H1 (cell line): ENCODE data around the gene RNF128. TPM values are rescaled to one million over a fixed set of nuclear protein-coding genes. Genes with fewer than 3 reads are reported as not detected.

Source experiments
- CTCF ChIA-PET: fragments of 300-600 bp; sonication (Branson Sonifier 250); formaldehyde crosslinking; loops from one replicate; lab custom pipeline; 2021; ENCODE audit not compliant: partially characterized antibody; lab: Charles Lee
- POLR2A ChIA-PET: fragments of 300-600 bp; sonication (Branson Sonifier 250); formaldehyde crosslinking; loops from one replicate; lab custom pipeline; 2021; ENCODE audit warnings: inconsistent platforms; ENCODE audit not compliant: partially characterized antibody; lab: Charles Lee
- DNase-seq, 2 experiments: peaks; one replicate each; pipeline versions ENCODE4 v3.0.0 to v3.0.0-alpha.2; 2010 to 2022; ENCODE audit warnings: low spot score in 2 of 2, low read depth in 1 of 2, mixed read lengths in 1 of 2
- FAIRE-seq: peaks from 2 replicates; lab custom pipeline; 2011; peaks lifted over from hg19 to GRCh38; lab: Jason Lieb, UNC
- H2AFZ ChIP-seq: 2 replicates; pipeline ENCODE4 v1.8.1; 2012; ENCODE audit warnings: low read length, inconsistent platforms
- H2AK5ac ChIP-seq: 2 replicates; pipeline ENCODE4 v1.6.1; 2013; ENCODE audit warnings: low read depth, low read length
- H2BK120ac ChIP-seq: replicated peaks from 2 replicates; pipeline ENCODE3; 2013; ENCODE audit warnings: low read depth, low read length, inconsistent platforms
- H2BK12ac ChIP-seq: 2 replicates; pipeline ENCODE4 v1.6.1; 2013; ENCODE audit warnings: low read depth, low read length
- H2BK15ac ChIP-seq: 2 replicates; pipeline ENCODE4 v1.6.1; 2013; ENCODE audit warnings: low read length
- H2BK20ac ChIP-seq: 2 replicates; pipeline ENCODE4 v1.6.1; 2013; ENCODE audit warnings: low read length
- H2BK5ac ChIP-seq: 2 replicates; pipeline ENCODE4 v1.6.1; 2013; ENCODE audit warnings: low read depth, low read length
- H3K14ac ChIP-seq: 2 replicates; pipeline ENCODE4 v1.6.1; 2013; ENCODE audit warnings: inconsistent platforms; ENCODE audit not compliant: insufficient read length
- H3K18ac ChIP-seq: 2 replicates; pipeline ENCODE4 v1.6.1; 2013; ENCODE audit warnings: low read length; ENCODE audit errors: extremely low read depth
- H3K23ac ChIP-seq: 2 replicates; pipeline ENCODE4 v1.6.1; 2013; ENCODE audit warnings: inconsistent platforms; ENCODE audit not compliant: insufficient read length
- H3K23me2 ChIP-seq: 2 replicates; pipeline ENCODE4 v1.6.1; 2013; ENCODE audit warnings: low read depth, low read length
- H3K27ac ChIP-seq: 2 replicates; pipeline ENCODE4 v1.6.1; 2011; ENCODE audit warnings: low read depth, low read length, inconsistent platforms
- H3K27me3 ChIP-seq, 4 experiments: replicated peaks in 1 of 4; 1 replicate in 1 of 4; 2 replicates in 3 of 4; pipeline versions ENCODE4 v1.6.1 to v1.8.1; 2011 to 2013; ENCODE audit warnings: low read length in 3 of 4, mild to moderate bottlenecking in 3 of 4, inconsistent platforms in 2 of 4, mixed read lengths in 2 of 4, moderate library complexity in 1 of 4; ENCODE audit not compliant: control insufficient read depth in 3 of 4, insufficient read depth in 3 of 4; ENCODE audit errors: extremely low read depth in 1 of 4
- H3K36me3 ChIP-seq, 4 experiments: 2 replicates each; pipeline versions ENCODE4 v1.6.1 to v1.8.1; 2011 to 2013; ENCODE audit warnings: mild to moderate bottlenecking in 4 of 4, low read length in 3 of 4, moderate library complexity in 2 of 4, control low read depth in 1 of 4, inconsistent platforms in 1 of 4; ENCODE audit not compliant: insufficient read depth in 4 of 4, control insufficient read depth in 2 of 4
- H3K4ac ChIP-seq: replicated peaks from 2 replicates; pipeline ENCODE3; 2013; ENCODE audit warnings: low read length, low read depth, mixed read lengths, inconsistent platforms; ENCODE audit not compliant: insufficient read length
- H3K4me1 ChIP-seq, 4 experiments: replicated peaks in 1 of 4; 1 replicate in 1 of 4; 2 replicates in 3 of 4; pipeline versions ENCODE4 v1.6.1 to v1.8.1; 2011 to 2013; ENCODE audit warnings: low read length in 3 of 4, inconsistent platforms in 2 of 4, mixed read lengths in 1 of 4; ENCODE audit not compliant: insufficient read depth in 4 of 4, control insufficient read depth in 3 of 4
- H3K4me2 ChIP-seq, 2 experiments: 2 replicates each; pipeline versions ENCODE4 v1.6.1 to v1.8.1; 2011 to 2013; ENCODE audit warnings: low read depth in 2 of 2, low read length in 2 of 2, control low read depth in 1 of 2, inconsistent platforms in 1 of 2, mild to moderate bottlenecking in 1 of 2; ENCODE audit not compliant: insufficient read depth in 1 of 2
- H3K4me3 ChIP-seq, 4 experiments: fragments of 200-600, 300-600 bp in 1 of 4; sonication (generic), shearing (Covaris generic), sonication (Bioruptor Twin) in 1 of 4; 2 replicates each; pipeline versions ENCODE4 v1.5.1 to v1.8.1; 2011 to 2016; ENCODE audit warnings: low read length in 4 of 4, low read depth in 3 of 4, control low read depth in 2 of 4, inconsistent platforms in 2 of 4, mild to moderate bottlenecking in 2 of 4, mixed read lengths in 1 of 4, moderate library complexity in 1 of 4; ENCODE audit not compliant: insufficient read depth in 2 of 4; ENCODE audit errors: extremely low read depth in 1 of 4
- H3K56ac ChIP-seq: replicated peaks from 2 replicates; pipeline ENCODE3; 2013; ENCODE audit warnings: low read depth, mild to moderate bottlenecking, mixed read lengths, low read length, inconsistent platforms; ENCODE audit not compliant: insufficient read length
- H3K79me1 ChIP-seq: 2 replicates; pipeline ENCODE4 v1.6.1; 2013; ENCODE audit warnings: low read depth, low read length, control low read depth
- H3K79me2 ChIP-seq, 2 experiments: 2 replicates each; pipeline versions ENCODE4 v1.6.1 to v1.8.1; 2012 to 2013; ENCODE audit warnings: low read length in 2 of 2, mild to moderate bottlenecking in 2 of 2, inconsistent platforms in 1 of 2; ENCODE audit not compliant: insufficient read depth in 2 of 2, control insufficient read depth in 1 of 2
- H3K9ac ChIP-seq, 4 experiments: replicated peaks in 1 of 4; 1 replicate in 1 of 4; 2 replicates in 3 of 4; pipeline versions ENCODE4 v1.6.1 to v1.8.1; 2011 to 2013; ENCODE audit warnings: low read depth in 3 of 4, low read length in 3 of 4, control low read depth in 2 of 4, mild to moderate bottlenecking in 2 of 4, moderate library complexity in 2 of 4, inconsistent platforms in 1 of 4; ENCODE audit errors: extremely low read depth in 1 of 4
- H3K9me3 ChIP-seq, 2 experiments: 2 replicates each; pipeline versions ENCODE4 v1.6.1 to v1.8.1; 2012 to 2013; ENCODE audit warnings: mild to moderate bottlenecking in 2 of 2, moderate library complexity in 2 of 2, control low read depth in 1 of 2, inconsistent platforms in 1 of 2, low read depth in 1 of 2, low read length in 1 of 2, mixed read lengths in 1 of 2; ENCODE audit not compliant: insufficient read depth in 2 of 2
- H4K20me1 ChIP-seq, 2 experiments: replicated peaks in 1 of 2; 2 replicates each; pipeline versions ENCODE3 to v1.8.1; 2011 to 2013; ENCODE audit warnings: inconsistent platforms in 2 of 2, low read length in 2 of 2, mild to moderate bottlenecking in 1 of 2; ENCODE audit not compliant: insufficient read depth in 2 of 2, control insufficient read depth in 1 of 2
- H4K5ac ChIP-seq: 2 replicates; pipeline ENCODE4 v1.6.1; 2013; ENCODE audit warnings: low read length, low read depth, mixed read lengths, inconsistent platforms; ENCODE audit not compliant: insufficient read length
- H4K8ac ChIP-seq: 2 replicates; pipeline ENCODE4 v1.8.0; 2013; ENCODE audit warnings: mild to moderate bottlenecking, moderate library complexity, low read length, inconsistent platforms; ENCODE audit not compliant: insufficient read depth; ENCODE audit errors: extremely low read depth
- H4K91ac ChIP-seq: replicated peaks from 2 replicates; pipeline ENCODE3; 2013; ENCODE audit warnings: low read length, mixed read lengths, inconsistent platforms; ENCODE audit not compliant: insufficient read length
- CBX8 ChIP-seq: fragments of 300-800, 300-1000 bp; sonication (generic); IDR thresholded peaks from 2 replicates; pipeline ENCODE4 v1.7.1; 2016; ENCODE audit warnings: low read depth, low read length, borderline replicate concordance
- SP2 ChIP-seq: IDR thresholded peaks from 2 replicates; pipeline ENCODE4 v1.6.1; 2012; ENCODE audit warnings: mild to moderate bottlenecking, low read length, inconsistent platforms
- WGBS, 2 experiments: shearing (Covaris generic) in 1 of 2; methylation state at CpG; one replicate each; pipeline versions ENCODE4 v1.1.6 to v1.1.7; 2013 to 2015; ENCODE audit warnings: low lambda C conversion rate in 2 of 2, mixed read lengths in 2 of 2, inconsistent platforms in 1 of 2, low coverage in 1 of 2, missing lambda C conversion rate in 1 of 2; ENCODE audit not compliant: insufficient replicate concordance in 2 of 2, insufficient coverage in 1 of 2, insufficient read length in 1 of 2; ENCODE audit errors: extremely low coverage in 1 of 2, missing lambda C conversion rate in 1 of 2; 5-methylcytosine and 5-hydroxymethylcytosine counted together
- polyA plus RNA-seq, 7 experiments: library from polyadenylated mRNA; depleted of rRNA in 3 of 7; stranded (reverse) in 5 of 7; unstranded in 2 of 7; fragments of >200 nt in 5 of 7; fragments of 200-250 nt in 2 of 7; gene quantifications; 1 replicate in 5 of 7; 2 replicates in 1 of 7; 4 replicates in 1 of 7; pipeline versions ENCODE4 v1.2.1 to v1.2.3, GENCODE V29; 2011 to 2013; ENCODE audit warnings: missing spikeins in 2 of 7, mixed read lengths in 2 of 7
- total RNA-seq: library from RNA; stranded (reverse); fragmentation: NEBNext Ultra II Directional; extraction: Animal tissue kit (Norgen Biotek cat#: 25700); gene quantifications from 2 replicates; pipeline ENCODE4 v1.2.1, GENCODE V29; 2021

Gene RNF128
- total and polyA plus RNA-seq, 2 of the 8 experiments (the other 6 are each of a cell fraction or from before 2014, with no cell fraction given), result 0.74 to 2.0 TPM

GRCh38 chrX:106718709-106719108 lies 7.8 kb upstream of the RNF128 start:
- Histone ChIP-seq H2BK5ac (no peak overlapping the region), H3K4me1 (no peaks in the 10 kb centered on the region), H2BK120ac (no peak overlapping the region), H3K9me3 (no peaks in the 10 kb centered on the region), H3K4ac (no peak overlapping the region), H3K79me2 (no peaks in the 10 kb centered on the region), H3K4me2 (no peak overlapping the region), H3K23ac (no peak overlapping the region), H3K9ac (no peak overlapping the region), H3K36me3 (no peaks in the 10 kb centered on the region), H3K27me3 (no peaks in the 10 kb centered on the region), H4K20me1 (no peaks in the 10 kb centered on the region), H2AK5ac (no peak overlapping the region), H3K14ac (no peak overlapping the region), H3K27ac (no peak overlapping the region), H4K91ac (no peak overlapping the region), H2AFZ (no peak overlapping the region), H2BK15ac (no peak overlapping the region), H4K5ac (no peak overlapping the region), H3K79me1 (no peaks in the 10 kb centered on the region), H4K8ac (no peak overlapping the region), H3K4me3 (no peak overlapping the region), H2BK20ac (no peak overlapping the region), H3K23me2 (no peaks in the 10 kb centered on the region), H3K18ac (no peak overlapping the region), H3K56ac (no peak overlapping the region), H2BK12ac (no peak overlapping the region)
- FAIRE-seq, result no peak
- CTCF ChIA-PET, result interaction anchor here (1.2 kb wide), 1 partner anchor 17 kb away, joined by 3 read pairs; no protein-coding TSS in a partner anchor
- no peak for DNase-seq
- 91% methylated on average over 4 of the region's 4 CpGs; no CpG with 5 or more reads in 1 of the 2 experiments for WGBS, 2 experiments
- POLR2A ChIA-PET, result no interaction called here
- no peak for TF ChIP-seq SP2
- no peak for TF ChIP-seq CBX8
